Measurements from ENCODE around the gene SORCS2.

DNA sequence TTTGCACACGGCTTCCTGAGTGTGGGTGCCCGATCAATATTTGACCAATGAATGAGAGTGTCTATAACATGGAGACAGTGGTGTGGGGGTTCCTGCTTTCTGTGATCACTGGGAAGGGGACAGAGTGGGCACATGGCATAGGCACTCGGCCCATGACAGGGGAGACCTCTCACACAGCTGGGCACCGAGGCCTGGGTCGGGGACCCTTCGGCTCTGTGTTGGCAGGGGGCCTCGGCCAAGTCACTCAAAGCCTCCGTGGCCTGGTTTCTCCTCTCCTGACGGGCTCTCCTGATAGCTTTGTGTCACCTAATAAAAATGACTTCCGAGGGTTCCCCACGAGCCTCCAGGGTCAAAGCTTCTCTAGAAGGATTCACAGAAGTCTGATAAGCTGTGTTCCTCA, 286.3 kb downstream of the SORCS2 start:
- no peak for TF ChIP-seq CTCF (IDR thresholded peaks at IDR 0.05)
- TF ChIP-seq POLR2AphosphoS5 (IDR thresholded peaks at IDR 0.05) = no peak
- TF ChIP-seq EP300 (IDR thresholded peaks at IDR 0.05) = no peak
